ENCODE results near the gene C2orf42.
"Not testable (repeated sequence)": the region's sequence is repeated elsewhere in the genome, so short reads cannot be mapped to it uniquely, and the experiment has no call there.

C2orf42 gene

DNA sequence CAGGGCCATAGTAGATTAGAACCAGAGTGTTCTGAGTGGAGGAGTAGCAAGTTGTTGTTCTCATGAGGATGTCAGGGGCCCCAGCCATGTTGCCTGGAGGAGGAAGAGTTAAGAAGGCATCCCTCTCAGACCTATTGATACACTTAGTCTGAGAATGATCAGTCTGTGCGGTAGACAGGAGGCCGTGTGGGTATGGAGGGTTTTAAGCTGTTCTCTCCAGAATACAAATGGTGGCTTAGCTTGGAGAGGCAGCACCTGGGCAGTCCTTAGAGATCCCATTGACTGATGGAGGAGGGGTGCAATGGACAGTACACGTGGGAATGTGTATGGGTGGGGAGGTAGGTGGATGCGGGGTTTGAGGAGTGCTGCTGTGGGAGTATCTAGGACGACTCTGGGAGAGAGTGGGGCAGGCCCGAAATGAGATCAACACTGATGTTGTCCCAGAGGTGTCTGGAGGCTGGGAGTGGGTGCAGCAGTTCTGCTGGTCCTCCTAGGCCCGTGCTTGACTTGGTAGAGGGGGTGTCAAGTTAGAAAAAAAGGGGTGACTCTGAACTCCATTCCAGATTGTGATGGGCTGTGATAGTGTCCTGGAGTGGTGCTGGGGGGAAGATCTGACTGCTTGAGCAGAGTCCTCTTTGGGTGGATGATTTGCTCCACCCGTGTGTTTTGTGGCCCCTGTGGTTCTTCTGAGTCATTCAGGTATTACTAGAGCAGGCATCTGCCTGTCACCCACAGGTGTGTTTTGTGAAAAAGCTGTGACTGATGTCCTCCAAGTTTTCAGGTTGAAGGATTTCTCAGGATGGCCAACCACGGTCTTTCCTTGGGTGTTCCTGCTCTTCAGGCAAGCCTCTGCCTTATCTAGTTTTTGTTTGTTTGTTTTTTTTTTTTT, 44.7 kb downstream of the C2orf42 start:
- Histone ChIP-seq H3K4me1 (ENCODE audit: insufficient read depth, low read length) (peaks cover 8% of the 10 kb centered on the region), H3K9ac (ENCODE audit: low read depth, low read length) (no peak overlapping the region), H3K36me3 (ENCODE audit: insufficient read depth, low read length) (no peaks in the 10 kb centered on the region), H3K9me3 (ENCODE audit: control insufficient read depth, insufficient read depth, low read length) (no peaks in the 10 kb centered on the region)

DNA sequence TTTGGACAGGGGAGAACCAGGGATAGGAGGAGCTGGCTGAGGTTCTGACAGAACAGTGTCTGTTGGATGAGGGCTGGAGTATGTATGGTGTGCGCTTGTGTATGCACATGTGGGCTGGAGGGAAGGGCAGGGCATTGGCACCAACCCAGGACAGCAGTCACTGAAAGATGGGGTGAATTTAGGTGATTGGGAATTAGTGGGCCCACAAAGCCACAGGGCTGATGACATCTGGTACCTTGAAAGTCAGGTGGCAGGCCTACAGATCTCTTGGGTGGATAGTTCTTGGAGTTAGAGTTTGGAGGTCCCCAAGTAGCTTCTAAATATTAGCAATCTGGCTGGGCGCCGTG, 45.7 kb downstream of the C2orf42 start:
- Histone ChIP-seq H3K9ac (ENCODE audit: low read depth, low read length) (no peak overlapping the region), H3K9me3 (ENCODE audit: control insufficient read depth, insufficient read depth, low read length) (no peaks in the 10 kb centered on the region), H3K36me3 (ENCODE audit: insufficient read depth, low read length) (no peaks in the 10 kb centered on the region), H3K4me1 (ENCODE audit: insufficient read depth, low read length) (peaks cover 14% of the 10 kb centered on the region)

DNA sequence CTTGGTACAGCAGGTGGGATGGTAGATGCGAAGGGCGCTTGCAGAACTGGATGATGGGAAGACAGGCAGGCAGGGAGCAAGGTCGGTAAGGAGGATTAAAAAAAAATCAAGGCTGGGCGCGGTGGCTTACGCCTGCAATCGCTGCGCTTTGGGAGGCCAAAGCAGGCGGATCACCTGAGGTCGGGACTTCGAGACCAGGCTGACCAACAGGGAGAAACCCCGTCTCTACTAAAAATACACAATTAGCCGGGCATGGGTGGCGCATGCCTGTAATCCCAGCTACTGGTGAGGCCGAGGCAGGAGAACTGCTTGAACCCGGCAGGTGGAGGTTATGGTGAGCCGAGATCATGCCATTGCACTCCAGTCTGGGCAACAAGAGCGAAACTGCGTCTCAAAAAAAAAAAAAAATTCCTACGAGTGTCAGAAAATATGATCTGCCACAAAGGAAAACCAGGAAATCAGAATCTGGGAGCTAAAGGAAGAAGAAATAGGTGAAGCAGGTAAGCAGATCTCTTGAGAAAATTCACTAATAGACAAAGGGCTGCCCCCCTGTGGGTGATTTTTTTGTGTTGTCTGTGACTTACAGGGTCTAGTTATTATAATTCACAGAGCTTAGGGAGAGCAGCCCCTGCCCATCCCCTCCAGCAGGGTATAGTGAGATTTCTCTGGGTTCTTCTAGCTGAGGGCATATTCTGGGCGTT, 46.2 kb downstream of the C2orf42 start:
- Histone ChIP-seq H3K9me3 (ENCODE audit: control insufficient read depth, insufficient read depth, low read length) (no peaks in the 10 kb centered on the region), H3K36me3 (ENCODE audit: insufficient read depth, low read length) (no peaks in the 10 kb centered on the region), H3K9ac (ENCODE audit: low read depth, low read length) (no peak overlapping the region), H3K4me1 (ENCODE audit: insufficient read depth, low read length) (peaks cover 18% of the 10 kb centered on the region)

DNA sequence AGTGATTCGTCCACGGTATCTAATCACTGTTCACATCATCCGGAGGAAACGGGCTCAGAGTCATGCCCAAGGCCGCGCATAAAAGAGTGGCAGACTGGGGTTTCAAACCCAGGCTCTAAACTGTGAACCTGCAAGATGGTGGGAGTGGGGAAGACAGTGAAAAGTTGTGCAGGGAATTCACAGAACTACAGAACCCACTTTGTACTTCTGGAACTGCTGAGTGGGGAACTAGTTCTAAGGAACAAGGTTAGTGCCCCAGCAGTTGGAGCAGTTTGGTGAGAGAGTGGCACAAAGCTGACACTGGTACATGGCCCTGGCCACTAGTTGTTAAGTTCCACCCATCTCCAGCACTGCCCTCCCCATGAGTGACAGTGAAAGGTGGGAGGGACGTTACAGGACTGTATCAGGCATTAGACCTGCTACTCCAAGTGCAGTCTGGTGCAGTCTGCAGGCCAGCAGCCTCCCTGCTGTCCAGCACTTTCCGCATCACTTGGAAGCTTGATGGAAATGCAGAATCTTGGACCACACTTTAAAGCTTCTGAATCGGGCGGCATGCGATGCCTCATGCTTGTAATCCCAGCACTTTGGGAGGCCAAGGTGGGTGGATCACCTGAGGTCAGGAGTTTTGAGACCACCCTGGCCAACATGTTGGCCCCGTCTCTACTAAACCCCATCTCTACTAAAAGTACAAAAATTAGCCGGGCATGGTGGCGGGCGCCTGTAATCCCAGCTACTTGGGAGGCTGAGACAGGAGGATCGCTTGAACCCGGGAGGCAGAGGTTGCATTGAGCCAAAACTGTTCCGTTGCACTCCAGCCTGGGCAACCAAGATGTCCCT, 47.3 kb downstream of the C2orf42 start:
- H3K4me1 ChIP-seq (ENCODE audit: insufficient read depth, low read length): peaks cover 18% of the 10 kb centered on the region
- H3K9me3 ChIP-seq (ENCODE audit: control insufficient read depth, insufficient read depth, low read length): no peaks in the 10 kb centered on the region
- H3K9ac ChIP-seq (ENCODE audit: low read depth, low read length): peak overlapping the region; percentile 61
- H3K36me3 ChIP-seq (ENCODE audit: insufficient read depth, low read length): no peaks in the 10 kb centered on the region

DNA sequence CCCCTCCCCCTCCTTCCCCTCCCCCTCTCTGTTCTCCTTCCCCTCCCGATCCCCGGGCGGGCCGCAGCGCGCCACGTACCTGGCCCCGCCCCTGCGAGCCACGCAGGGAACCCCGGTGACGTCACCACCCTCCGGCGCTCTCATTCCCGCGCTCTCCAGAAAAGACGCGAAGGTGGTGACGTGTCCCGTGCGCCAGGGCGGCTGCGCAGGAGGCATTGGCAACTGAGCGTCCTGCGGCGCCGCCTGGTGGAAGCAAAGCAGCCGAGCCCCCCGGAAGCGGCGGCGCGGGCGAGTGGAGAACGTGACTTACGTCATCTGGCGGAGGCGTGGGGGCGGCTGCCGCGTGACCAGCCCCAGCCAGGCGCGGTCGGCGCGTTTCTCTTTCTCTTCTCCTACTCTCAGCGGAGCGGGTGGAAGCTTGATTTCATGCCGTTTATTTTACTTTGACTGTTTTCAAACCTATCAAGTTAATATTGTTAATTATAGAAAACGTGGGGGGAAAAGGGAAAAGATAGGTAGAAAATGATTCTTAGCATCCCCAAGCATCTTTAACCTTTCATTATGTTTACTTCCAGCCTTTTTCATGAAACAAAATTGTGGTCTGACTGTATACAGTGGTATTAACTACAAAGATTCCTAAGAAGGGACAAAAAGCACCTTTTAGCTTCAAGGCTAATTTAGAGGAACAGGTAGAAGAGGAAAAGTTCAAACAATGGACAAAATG, 48.1 kb downstream of the C2orf42 start:
- no peaks in the 10 kb centered on the region for H3K36me3 ChIP-seq (ENCODE audit: insufficient read depth, low read length)
- H3K9ac ChIP-seq (ENCODE audit: low read depth, low read length): peak overlapping the region; percentile 61
- H3K4me1 ChIP-seq (ENCODE audit: insufficient read depth, low read length): peaks cover 18% of the 10 kb centered on the region
- H3K9me3 ChIP-seq (ENCODE audit: control insufficient read depth, insufficient read depth, low read length): no peaks in the 10 kb centered on the region

DNA sequence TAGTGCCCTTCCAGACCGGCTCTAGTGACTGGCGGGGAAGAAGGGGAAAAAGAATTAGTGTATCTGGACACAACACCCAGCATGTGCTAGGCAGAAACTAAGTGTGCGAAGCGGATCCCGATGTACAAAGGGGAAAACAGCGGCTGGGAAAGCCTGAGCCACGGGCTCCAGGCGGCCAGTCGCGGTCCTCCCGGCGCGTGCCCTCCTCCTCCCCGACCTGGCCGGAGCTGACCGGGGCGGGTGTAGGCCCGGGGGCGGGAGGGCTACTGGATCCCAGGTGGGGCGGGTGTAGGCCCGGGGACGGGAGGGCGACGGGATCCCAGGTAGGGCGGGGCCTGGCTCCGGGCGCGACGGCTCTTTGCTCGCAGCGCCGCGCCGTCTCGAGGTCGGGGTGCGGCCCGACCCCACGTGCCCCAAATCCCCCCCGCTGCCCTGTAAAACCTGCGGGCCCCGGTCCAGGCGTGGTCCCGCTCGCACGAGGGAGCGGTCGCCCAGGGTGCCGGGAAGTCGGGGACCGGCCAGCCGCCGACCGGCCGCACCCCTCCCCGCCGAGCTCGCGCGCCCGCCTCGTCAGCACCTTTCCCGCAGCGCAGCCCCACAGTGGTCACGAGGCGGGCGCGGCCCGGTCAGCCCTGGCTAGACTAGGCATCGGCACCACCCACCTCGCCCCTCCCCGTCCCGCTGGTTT, 48.8 kb downstream of the C2orf42 start:
- Histone ChIP-seq H3K4me1 (ENCODE audit: insufficient read depth, low read length) (peaks cover 18% of the 10 kb centered on the region), H3K9ac (ENCODE audit: low read depth, low read length) (peak overlapping the region; percentile 89), H3K9me3 (ENCODE audit: control insufficient read depth, insufficient read depth, low read length) (no peaks in the 10 kb centered on the region), H3K36me3 (ENCODE audit: insufficient read depth, low read length) (no peaks in the 10 kb centered on the region)

DNA sequence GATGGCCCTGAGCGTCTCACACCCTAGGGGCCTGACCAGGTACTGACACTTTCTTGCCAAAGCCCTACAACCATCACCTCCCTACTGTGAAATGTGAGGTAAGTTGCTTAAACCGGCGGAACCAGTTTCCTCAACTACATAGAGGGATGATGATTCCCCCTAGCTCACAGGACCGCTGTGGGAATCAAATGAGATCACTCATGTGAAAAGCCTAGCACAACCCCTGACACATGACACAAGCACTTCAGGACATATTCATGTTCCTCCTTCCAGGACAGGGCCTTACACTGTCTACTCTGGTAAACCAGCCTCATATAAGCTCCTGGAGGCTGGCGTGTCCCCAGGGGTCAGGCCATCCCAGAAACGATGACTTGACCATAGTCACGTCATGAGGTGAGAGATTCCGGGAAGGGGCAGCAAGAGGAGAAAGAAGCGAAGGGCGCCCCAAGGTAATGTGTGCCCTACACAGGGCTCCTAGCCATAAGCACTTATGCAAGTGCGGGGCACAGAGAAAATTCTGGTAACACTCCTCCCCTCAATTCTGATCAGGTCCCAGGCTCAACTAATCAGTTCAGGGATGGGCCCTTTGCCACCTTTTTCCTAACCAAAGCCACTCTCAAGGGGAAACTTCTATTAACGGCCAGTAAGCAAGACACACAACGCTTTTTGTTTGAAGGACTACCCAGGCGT, 49.5 kb downstream of the C2orf42 start:
- Histone ChIP-seq H3K36me3 (ENCODE audit: insufficient read depth, low read length) (no peaks in the 10 kb centered on the region), H3K9ac (ENCODE audit: low read depth, low read length) (peak overlapping the region; percentile 89), H3K9me3 (ENCODE audit: control insufficient read depth, insufficient read depth, low read length) (no peaks in the 10 kb centered on the region), H3K4me1 (ENCODE audit: insufficient read depth, low read length) (peaks cover 18% of the 10 kb centered on the region)

DNA sequence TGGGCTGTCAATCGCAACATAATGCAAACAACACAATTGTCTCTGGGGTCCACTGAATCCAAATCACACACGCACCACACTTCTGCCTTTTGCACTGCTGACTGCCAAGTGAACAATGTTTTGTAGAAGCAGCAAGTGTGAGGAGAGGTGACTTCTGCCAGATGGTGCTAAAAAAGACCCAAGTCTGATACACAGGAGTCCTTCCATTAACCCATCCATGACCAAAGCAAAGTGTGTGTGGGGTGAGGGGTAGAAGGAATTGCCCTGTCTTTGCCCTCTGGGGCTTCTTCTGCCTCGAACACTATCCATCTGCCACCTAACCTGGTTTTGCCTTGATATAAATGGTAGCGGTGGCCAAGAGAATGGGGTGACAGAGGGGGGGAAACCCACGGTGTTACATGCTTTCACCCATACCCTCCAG, 50.0 kb downstream of the C2orf42 start:
- H3K36me3 ChIP-seq (ENCODE audit: insufficient read depth, low read length): no peaks in the 10 kb centered on the region
- H3K9ac ChIP-seq (ENCODE audit: low read depth, low read length): peak overlapping the region; percentile 89
- peaks cover 22% of the 10 kb centered on the region for H3K4me1 ChIP-seq (ENCODE audit: insufficient read depth, low read length)
- no peaks in the 10 kb centered on the region for H3K9me3 ChIP-seq (ENCODE audit: control insufficient read depth, insufficient read depth, low read length)

DNA sequence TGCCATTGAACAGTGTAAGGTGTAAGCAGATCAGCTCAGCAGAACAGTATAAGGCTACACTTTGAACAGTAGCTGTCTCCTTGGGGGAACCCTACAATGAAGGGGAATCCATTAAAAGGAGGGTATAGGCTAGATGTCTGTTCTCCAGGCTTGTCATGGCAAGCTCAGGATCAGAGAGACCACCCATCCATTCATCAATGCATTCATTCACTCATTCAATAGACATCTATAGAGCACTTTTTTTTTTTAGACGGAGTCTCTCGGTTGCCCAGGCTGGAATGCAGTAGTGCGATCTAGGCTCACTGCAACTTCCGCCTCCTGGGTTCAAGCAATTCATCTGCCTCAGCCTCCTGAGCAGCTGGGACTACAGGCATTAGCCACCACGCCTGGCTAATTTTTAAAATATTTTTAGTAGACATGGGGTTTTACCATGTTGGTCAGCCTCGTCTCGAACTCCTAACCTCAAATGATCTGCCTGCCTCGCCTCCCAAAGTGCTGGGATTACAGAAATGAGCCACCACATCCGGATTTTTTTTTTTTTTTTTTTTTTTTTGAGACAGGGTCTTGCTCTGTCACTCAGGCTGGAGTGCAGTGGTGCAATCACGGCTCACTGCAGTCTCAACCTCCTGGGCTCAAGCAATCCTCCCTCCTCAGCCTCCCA, 56.4 kb downstream of the C2orf42 start:
- H3K9ac ChIP-seq (ENCODE audit: low read depth, low read length); H3K36me3 ChIP-seq (ENCODE audit: insufficient read depth, low read length): not testable (repeated sequence)
- H3K4me1 ChIP-seq (ENCODE audit: insufficient read depth, low read length): peaks cover 22% of the 10 kb centered on the region

DNA sequence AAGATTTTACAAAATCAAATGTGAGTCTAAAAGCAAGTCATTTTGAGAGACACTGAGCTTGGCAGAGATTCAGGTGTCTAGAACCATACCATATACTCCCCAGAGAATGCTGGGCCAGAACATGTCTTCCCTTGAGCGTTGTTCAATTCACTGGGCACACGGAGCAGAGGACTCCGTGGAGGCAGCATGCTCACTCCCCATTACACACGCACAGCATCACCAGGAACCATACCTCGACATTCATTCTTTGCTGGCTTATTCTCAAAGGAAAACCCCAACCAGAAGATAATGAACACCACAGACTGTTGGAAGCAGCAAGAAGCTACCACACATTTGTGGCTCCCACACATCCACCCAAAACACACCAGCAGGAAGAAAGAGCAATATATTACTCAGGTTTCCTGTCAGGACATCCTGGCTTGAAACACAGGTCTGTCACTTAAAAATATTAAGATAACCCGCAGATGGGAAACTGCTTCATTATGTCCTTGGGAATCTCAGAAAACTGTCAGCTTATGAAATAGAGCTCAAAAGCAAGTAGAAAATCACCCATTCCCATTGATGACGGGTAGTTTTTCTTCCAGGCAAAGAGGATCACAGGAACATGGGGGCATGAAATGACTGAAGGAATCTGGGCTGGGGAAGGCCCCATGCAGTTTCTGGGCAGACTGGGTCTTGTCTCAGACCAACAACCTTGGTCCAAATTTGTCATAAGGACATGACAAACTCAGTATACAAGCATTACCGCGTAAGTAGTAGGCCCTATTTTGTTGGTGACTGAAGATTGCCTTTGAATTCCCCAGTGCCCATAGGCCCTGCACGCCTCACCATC, 57.1 kb downstream of the C2orf42 start:
- Histone ChIP-seq H3K4me1 (ENCODE audit: insufficient read depth, low read length) (peaks cover 22% of the 10 kb centered on the region), H3K36me3 (ENCODE audit: insufficient read depth, low read length) (no peaks in the 10 kb centered on the region), H3K9ac (ENCODE audit: low read depth, low read length) (no peak overlapping the region), H3K9me3 (ENCODE audit: control insufficient read depth, insufficient read depth, low read length) (no peaks in the 10 kb centered on the region)

More for the DNA sequence above, 56.4 kb downstream of the C2orf42 start:
- H3K9me3 ChIP-seq (ENCODE audit: control insufficient read depth, insufficient read depth, low read length): not testable (repeated sequence)

DNA sequence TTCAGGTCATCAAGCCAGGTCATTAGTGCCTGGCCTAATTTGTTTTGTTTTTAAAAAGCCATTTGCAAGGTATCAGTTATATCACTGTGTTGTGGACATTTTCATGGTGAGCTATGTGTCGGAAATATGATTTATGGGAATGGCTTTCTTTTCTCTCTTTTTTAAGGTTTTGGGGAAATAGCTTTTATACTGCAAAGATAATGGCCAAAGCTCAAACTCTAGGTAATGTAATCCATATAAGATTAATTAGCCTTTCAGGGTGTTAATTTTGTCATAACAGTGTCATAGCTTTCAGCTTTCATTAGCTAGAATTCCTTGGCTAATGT, 57.7 kb downstream of the C2orf42 start:
- H3K9ac ChIP-seq (ENCODE audit: low read depth, low read length): no peak overlapping the region
- H3K9me3 ChIP-seq (ENCODE audit: control insufficient read depth, insufficient read depth, low read length): no peaks in the 10 kb centered on the region
- peaks cover 26% of the 10 kb centered on the region for H3K4me1 ChIP-seq (ENCODE audit: insufficient read depth, low read length)
- H3K36me3 ChIP-seq (ENCODE audit: insufficient read depth, low read length): no peaks in the 10 kb centered on the region
